Astrocyte (in vitro differentiated cells and primary cell): ENCODE measurements around the gene WBP1L.

Source experiments
- CTCF ChIP-seq: IDR thresholded peaks from 2 replicates; pipeline ENCODE4 v1.5.1; 2011; ENCODE audit warnings: low read depth, mild to moderate bottlenecking, inconsistent platforms, low read length, moderate library complexity; ENCODE audit not compliant: insufficient read depth
- EZH2 ChIP-seq: IDR thresholded peaks from 2 replicates; pipeline ENCODE4 v1.6.1; 2012; ENCODE audit warnings: mild to moderate bottlenecking, low read length, inconsistent platforms; ENCODE audit not compliant: insufficient read depth

GRCh38 chr10:102740229-102740628 is 3.5 kb upstream of the WBP1L start:
- no peak for TF ChIP-seq EZH2
- no peak for TF ChIP-seq CTCF
